ENCODE data around the gene OR52M1.

Gene OR52M1

GRCh38 chr11:4569075-4569474 is 24.1 kb downstream of the OR52M1 start:
- DNase-seq = no peak

- DNase-seq = no peak
Measured at GRCh38 chr11:4576880-4577279, 31.9 kb downstream of the OR52M1 start.

- DNase-seq = no peak
Measured at GRCh38 chr11:4577761-4578160, 32.8 kb downstream of the OR52M1 start.

GRCh38 chr11:4578624-4579023 is 33.6 kb downstream of the OR52M1 start:
- DNase-seq = no peak

GRCh38 chr11:4580124-4580523 is 35.1 kb downstream of the OR52M1 start:
- DNase-seq = no peak

- no peak for DNase-seq
Measured at GRCh38 chr11:4581443-4581842, 36.5 kb downstream of the OR52M1 start, which contains the start of gene OR52I2. OR52I2 (plus strand) TSS chr11:4581743.

- no peak for DNase-seq
Measured at GRCh38 chr11:4589017-4589416, 44.0 kb downstream of the OR52M1 start.

GRCh38 chr11:4593739-4594138 is 48.7 kb downstream of the OR52M1 start, which contains the start of gene OR52I1:
OR52I1 (plus strand) TSS chr11:4594039; CDS start chr11:4594039, 0 bp downstream.
- DNase-seq = no peak

Data from activated naive CD4-positive, alpha-beta T cell treated with Interleukin-2 at 50 U/mL for 16 hours (primary cell).